HepG2 (cell line): ENCODE measurements around the gene KITLG. TPM values are rescaled to one million over a fixed set of nuclear protein-coding genes. Genes with fewer than 3 reads are reported as not detected.

Experiments
- ATAC-seq: fragments of 200-7000 bp; cut with Tn5 transposase; 3 replicates; pipeline ENCODE4 v1.9.1; 2020; ENCODE audit warnings: mild to moderate bottlenecking, moderate library complexity
- BruUV-seq: library from RNA; stranded (reverse); fragments of 400-500 nt; replicated peaks from 2 replicates; lab custom pipeline; 2021; lab: Mats Ljungman, UMichigan
- CTCF ChIA-PET: fragments of 300-600 bp; formaldehyde crosslinking; extraction: SDS; loops from one replicate; lab custom pipeline; 2021; ENCODE audit warnings: low total read pairs, inconsistent platforms, low intra/inter-chr PET ratio; lab: Yijun Ruan, JAX
- POLR2A ChIA-PET: fragments of 350-600 bp; sonication (Branson Sonifier 250); formaldehyde crosslinking; loops from one replicate; lab custom pipeline; 2020; ENCODE audit warnings: antibody characterized with exemption, inconsistent platforms; lab: Yijun Ruan, JAX
- DNase-seq: peaks from one replicate; pipeline ENCODE4 v3.0.0-alpha.2; 2015; ENCODE audit warnings: low spot score
- FAIRE-seq: peaks from 3 replicates; lab custom pipeline; 2011; peaks lifted over from hg19 to GRCh38; lab: Jason Lieb, UNC
- H2AFZ ChIP-seq: one replicate; pipeline ENCODE4 v1.6.1; 2011; ENCODE audit warnings: low read length, inconsistent platforms
- H3K27ac ChIP-seq: fragments of 300-600 bp; 3 replicates; pipeline ENCODE4 v1.8.0; 2011; ENCODE audit warnings: mixed run types, mild to moderate bottlenecking, mixed read lengths, low read length, inconsistent platforms; ENCODE audit not compliant: insufficient read depth; ENCODE audit errors: extremely low read length
- H3K27me3 ChIP-seq, 2 experiments: fragments of 200-600 bp in 1 of 2; 2 replicates in 1 of 2; 3 replicates in 1 of 2; pipeline versions ENCODE4 v1.6.0 to v1.8.0; 2011; ENCODE audit warnings: low read length in 2 of 2, mild to moderate bottlenecking in 2 of 2, moderate library complexity in 2 of 2, inconsistent platforms in 1 of 2; ENCODE audit not compliant: insufficient read depth in 2 of 2, control insufficient read depth in 1 of 2
- H3K36me3 ChIP-seq, 2 experiments: fragments of 200-600 bp in 1 of 2; replicated peaks in 1 of 2; 2 replicates in 1 of 2; 3 replicates in 1 of 2; pipeline versions ENCODE4 v1.5.1 to v1.8.0; 2011; ENCODE audit warnings: low read length in 2 of 2, inconsistent platforms in 1 of 2; ENCODE audit not compliant: insufficient read depth in 2 of 2, control insufficient read depth in 1 of 2
- H3K4me1 ChIP-seq: 2 replicates; pipeline ENCODE4 v1.5.1; 2012; ENCODE audit warnings: low read length, inconsistent platforms; ENCODE audit not compliant: insufficient read depth
- H3K4me2 ChIP-seq: 2 replicates; pipeline ENCODE4 v1.6.0; 2011; ENCODE audit warnings: low read depth, low read length, inconsistent platforms
- H3K4me3 ChIP-seq, 3 experiments: fragments of 200-600 bp in 1 of 3; sonication (generic), shearing (Covaris generic) in 1 of 3; replicated peaks in 1 of 3; 2 replicates each; pipeline ENCODE4 v1.5.1; 2011 to 2016; ENCODE audit warnings: low read length in 3 of 3, inconsistent platforms in 2 of 3, low read depth in 2 of 3, mild to moderate bottlenecking in 2 of 3, control low read depth in 1 of 3, mixed read lengths in 1 of 3; ENCODE audit not compliant: insufficient read depth in 1 of 3
- H3K79me2 ChIP-seq: one replicate; pipeline ENCODE4 v1.6.1; 2011; ENCODE audit warnings: low read length, inconsistent platforms; ENCODE audit not compliant: insufficient read depth
- H3K9ac ChIP-seq: 2 replicates; pipeline ENCODE4 v1.6.0; 2011; ENCODE audit warnings: mild to moderate bottlenecking, low read depth, low read length, inconsistent platforms; ENCODE audit not compliant: insufficient read depth
- H3K9me3 ChIP-seq: 2 replicates; pipeline ENCODE4 v1.5.1; 2012; ENCODE audit warnings: mild to moderate bottlenecking, low read length
- H4K20me1 ChIP-seq: 2 replicates; pipeline ENCODE4 v1.6.0; 2011; ENCODE audit warnings: inconsistent platforms, mild to moderate bottlenecking, low read length, moderate library complexity; ENCODE audit not compliant: insufficient read depth
- DDIT3 ChIP-seq: sonication (generic); formaldehyde crosslinking; IDR thresholded peaks from 2 replicates; pipeline ENCODE4 v1.4.0; 2020; ENCODE audit warnings: mild to moderate bottlenecking, missing genetic modification reagents
- HCFC1 ChIP-seq: fragments of 150-350 bp; IDR thresholded peaks from 2 replicates; pipeline ENCODE4 v1.6.1; 2014; ENCODE audit warnings: low read depth, low read length
- NCOA1 ChIP-seq: sonication (generic); formaldehyde crosslinking; IDR thresholded peaks from 2 replicates; pipeline ENCODE4 v1.9.0; 2021; ENCODE audit warnings: missing genetic modification reagents
- NFRKB ChIP-seq: fragments of 450-650 bp; IDR thresholded peaks from 2 replicates; pipeline ENCODE4 v1.6.1; 2017
- PHF20 ChIP-seq: sonication (generic); formaldehyde crosslinking; IDR thresholded peaks from 2 replicates; pipeline ENCODE4 v1.5.0; 2020; ENCODE audit warnings: mild to moderate bottlenecking, missing genetic modification reagents
- RBAK ChIP-seq: sonication (generic); formaldehyde crosslinking; IDR thresholded peaks from 2 replicates; pipeline ENCODE4 v1.5.1; 2020; ENCODE audit warnings: mild to moderate bottlenecking, missing genetic modification reagents
- TBL1XR1 ChIP-seq: fragments of 150-350 bp; IDR thresholded peaks from 2 replicates; pipeline ENCODE4 v1.6.1; 2014; ENCODE audit warnings: borderline replicate concordance, low read length; ENCODE audit not compliant: partially characterized antibody
- ZBTB42 ChIP-seq: sonication (generic); formaldehyde crosslinking; IDR thresholded peaks from 2 replicates; pipeline ENCODE4 v1.5.0; 2020; ENCODE audit warnings: mild to moderate bottlenecking, missing genetic modification reagents
- ZC3H13 ChIP-seq: sonication (generic); formaldehyde crosslinking; IDR thresholded peaks from 2 replicates; pipeline ENCODE4 v1.8.1; 2023; ENCODE audit warnings: mild to moderate bottlenecking, missing genetic modification reagents, moderate library complexity
- ZNF337 ChIP-seq: sonication (generic); formaldehyde crosslinking; IDR thresholded peaks from 2 replicates; pipeline ENCODE4 v1.5.1; 2020; ENCODE audit warnings: missing genetic modification reagents, low read depth, mild to moderate bottlenecking, borderline replicate concordance
- ZNF513 ChIP-seq: sonication (generic); formaldehyde crosslinking; conservative IDR thresholded peaks from 2 replicates; pipeline ENCODE4 v1.5.0; 2020; ENCODE audit warnings: missing genetic modification reagents
- ZNF543 ChIP-seq: sonication (generic); formaldehyde crosslinking; IDR thresholded peaks from 2 replicates; pipeline ENCODE4 v1.4.0; 2020; ENCODE audit warnings: mild to moderate bottlenecking, missing genetic modification reagents
- ZNF660 ChIP-seq: sonication (generic); formaldehyde crosslinking; IDR thresholded peaks from 2 replicates; pipeline ENCODE4 v1.5.1; 2020; ENCODE audit warnings: mild to moderate bottlenecking, low read depth, missing genetic modification reagents, borderline replicate concordance
- ZNF776 ChIP-seq: sonication (generic); formaldehyde crosslinking; IDR thresholded peaks from 2 replicates; pipeline ENCODE4 v1.4.0; 2020; ENCODE audit warnings: mild to moderate bottlenecking, missing genetic modification reagents
- ZNF777 ChIP-seq: sonication (generic); formaldehyde crosslinking; IDR thresholded peaks from 2 replicates; pipeline ENCODE4 v1.4.0; 2020; ENCODE audit warnings: missing genetic modification reagents
- ZNF788 ChIP-seq: sonication (generic); formaldehyde crosslinking; IDR thresholded peaks from 2 replicates; pipeline ENCODE4 v1.5.0; 2020; ENCODE audit warnings: mild to moderate bottlenecking, missing genetic modification reagents, borderline replicate concordance
- ZNF790 ChIP-seq: sonication (generic); formaldehyde crosslinking; IDR thresholded peaks from 2 replicates; pipeline ENCODE4 v1.8.0; 2022; ENCODE audit warnings: missing genetic modification reagents, mild to moderate bottlenecking, borderline replicate concordance
- WGBS: methylation state at CpG from one replicate; pipeline ENCODE4 v1.1.6; 2017; ENCODE audit warnings: low lambda C conversion rate; 5-methylcytosine and 5-hydroxymethylcytosine counted together
- in situ Hi-C: cut with HindIII; loops from 2 replicates; pipeline ENCODE4 v1.10.0; 2017; ENCODE audit warnings: low pct_unique_long_range_greater_than_20kb; ENCODE audit not compliant: extremely low pct_ligation_motif_present
- intact Hi-C: fragments of 100-400 bp; cut with micrococcal nuclease; formaldehyde crosslinking; loops from one replicate; pipeline ENCODE4 v1.10.0; 2022; ENCODE audit not compliant: unreplicated experiment
- polyA plus RNA-seq, 8 experiments: library from polyadenylated mRNA; depleted of rRNA in 3 of 8; stranded (reverse) in 7 of 8; unstranded in 1 of 8; fragments of >200 nt; fragmentation: Illumina TruSeq in 4 of 8; extraction: Trizol in 4 of 8; gene quantifications; 2 replicates each; pipeline versions ENCODE4 v1.2.1 to v1.2.3, GENCODE V29; 2011 to 2016; ENCODE audit warnings: low read depth in 4 of 8, missing spikeins in 1 of 8, mixed read lengths in 1 of 8; ENCODE audit not compliant: insufficient read depth in 1 of 8
- total RNA-seq, 5 experiments: library from RNA; depleted of rRNA; stranded (reverse); fragments of >200 nt; fragmentation: Illumina TruSeq; extraction: Trizol; gene quantifications; 2 replicates each; pipeline ENCODE4 v1.2.3, GENCODE V29; 2016; ENCODE audit warnings: low read depth in 1 of 5

KITLG gene
- total and polyA plus RNA-seq, 2 of the 13 experiments (the other 11 are each of a cell fraction or from before 2014, with no cell fraction given): 0.66 to 4.3 TPM

GRCh38 chr12:88578276-88579160, 1.8 kb downstream of the KITLG start:
- BruUV-seq: no TSS peak
- no peak for TF ChIP-seq RBAK (CRISPR knock-in tag)
- no peak for TF ChIP-seq DDIT3
- TF ChIP-seq ZNF790 (CRISPR knock-in tag): no peak
- TF ChIP-seq PHF20: no peak
- TF ChIP-seq ZNF777 (CRISPR knock-in tag): 0 out of 2 replicates have a peak, but pooled peaks have one; percentile 6
- TF ChIP-seq, all 625 proteins: peak for 1
- no peaks in the 10 kb centered on the region for H4K20me1 ChIP-seq

GRCh38 chr12:88577537-88577936, 2.7 kb downstream of the KITLG start:
- FAIRE-seq: no peak
- Histone ChIP-seq H3K9me3 (no peaks in the 10 kb centered on the region), H4K20me1 (no peaks in the 10 kb centered on the region), H3K9ac (no peak overlapping the region), H3K79me2 (peaks cover 2% of the 10 kb centered on the region), H2AFZ (no peak overlapping the region), H3K36me3 (no peaks in the 10 kb centered on the region), H3K4me2 (peak overlapping the region; percentile 90; the same call in 1 of the 2 replicates), H3K4me3 (no peak overlapping the region), H3K27me3 (no peaks in the 10 kb centered on the region), H3K27ac (no peak overlapping the region), H3K4me1 (peaks cover 44% of the 10 kb centered on the region)
- DNase-seq: no peak
- POLR2A ChIA-PET: no interaction called here
- ATAC-seq: no peak
- intact Hi-C loops (loop anchor here (5.0 to 10.0 kb wide), 2 partner anchors 350 to 433 kb away; partner anchors contain the start of genes CEP290 and TMTC3), in situ Hi-C loops (no loop called here)
- BruUV-seq: no TSS peak
- CTCF ChIA-PET: no interaction called here
- WGBS: 53% methylated on average over 1 of the region's 1 CpG
- TF ChIP-seq NCOA1 (CRISPR knock-in tag) (no peak), ZBTB42 (no peak), ZC3H13 (CRISPR knock-in tag) (no peak), ZNF337 (CRISPR knock-in tag) (no peak), ZNF660 (no peak), ZNF776 (no peak), ZNF543 (CRISPR knock-in tag) (no peak), HCFC1 (no peak), NFRKB (no peak), TBL1XR1 (no peak), ZNF513 (no peak), ZNF788 (CRISPR knock-in tag) (no peak)

More at GRCh38 chr12:88578276-88579160, 1.8 kb downstream of the KITLG start:
- peak; percentile 8; the same call in 2 of the 3 replicates for ATAC-seq
- peak overlapping the region; percentile 90 for H3K4me2 ChIP-seq
- H3K36me3 ChIP-seq: no peaks in the 10 kb centered on the region
- WGBS: under 1% methylated on average over 12 of the region's 12 CpGs
- H3K27me3 ChIP-seq: no peaks in the 10 kb centered on the region
- POLR2A ChIA-PET: no interaction called here
- H3K9me3 ChIP-seq: no peaks in the 10 kb centered on the region
- CTCF ChIA-PET: no interaction called here
- H3K27ac ChIP-seq: no peak overlapping the region
- H3K79me2 ChIP-seq: peaks cover 2% of the 10 kb centered on the region
- peak; percentile 29 for DNase-seq
- no peak for FAIRE-seq
- in situ Hi-C loops: no loop called here
- intact Hi-C loops: loop anchor here (2.0 to 10.0 kb wide), 3 partner anchors 349 to 434 kb away; partner anchors contain the start of genes CEP290 and TMTC3
- H2AFZ ChIP-seq: peak overlapping the region; percentile 9
- peaks cover 34% of the 10 kb centered on the region for H3K4me1 ChIP-seq
- H3K4me3 ChIP-seq: peak overlapping the region; percentile 68 to 74 (median 72)
- H3K9ac ChIP-seq: 0 out of 2 replicates have a peak overlapping the region, but pooled peaks have one; percentile 19
